ES-I3 (cell line): ENCODE data around the gene PIK3C2G.
"Not testable (repeated sequence)": the region's sequence is repeated elsewhere in the genome, so short reads cannot be mapped to it uniquely, and the experiment has no call there.

Experiments
- H3K36me3 ChIP-seq: 2 replicates; pipeline ENCODE4 v1.6.1; 2013; ENCODE audit warnings: mild to moderate bottlenecking, low read length, control low read depth, moderate library complexity; ENCODE audit not compliant: insufficient read depth
- H3K4me1 ChIP-seq: 2 replicates; pipeline ENCODE4 v1.6.1; 2013; ENCODE audit warnings: mild to moderate bottlenecking, control low read depth, low read length; ENCODE audit not compliant: insufficient read depth
- H3K9ac ChIP-seq: 2 replicates; pipeline ENCODE4 v1.6.1; 2013; ENCODE audit warnings: low read depth, mild to moderate bottlenecking, low read length, moderate library complexity
- H3K9me3 ChIP-seq: 2 replicates; pipeline ENCODE4 v1.6.1; 2013; ENCODE audit warnings: mild to moderate bottlenecking, low read length, moderate library complexity; ENCODE audit not compliant: control insufficient read depth, insufficient read depth

Gene PIK3C2G

GRCh38 chr12:18500736-18501135 lies 239.4 kb downstream of the PIK3C2G start:
- not testable (repeated sequence) for H3K4me1 ChIP-seq, H3K36me3 ChIP-seq, H3K9me3 ChIP-seq, H3K9ac ChIP-seq

- Histone ChIP-seq H3K4me1 (no peaks in the 10 kb centered on the region), H3K9ac (no peak overlapping the region), H3K36me3 (no peaks in the 10 kb centered on the region), H3K9me3 (no peaks in the 10 kb centered on the region)
Observed at GRCh38 chr12:18502422-18502968, 241.2 kb downstream of the PIK3C2G start.

- no peaks in the 10 kb centered on the region for H3K9me3 ChIP-seq
- no peaks in the 10 kb centered on the region for H3K4me1 ChIP-seq
- no peaks in the 10 kb centered on the region for H3K36me3 ChIP-seq
- H3K9ac ChIP-seq: no peak overlapping the region
Observed at GRCh38 chr12:18521461-18521860, 260.1 kb downstream of the PIK3C2G start.

GRCh38 chr12:18522806-18523205 lies 261.5 kb downstream of the PIK3C2G start:
- Histone ChIP-seq H3K9ac (no peak overlapping the region), H3K36me3 (no peaks in the 10 kb centered on the region), H3K4me1 (no peaks in the 10 kb centered on the region), H3K9me3 (no peaks in the 10 kb centered on the region)

GRCh38 chr12:18542497-18542896 lies 281.2 kb downstream of the PIK3C2G start:
- not testable (repeated sequence) for H3K36me3 ChIP-seq, H3K9me3 ChIP-seq, H3K9ac ChIP-seq, H3K4me1 ChIP-seq

- H3K9ac ChIP-seq: no peak overlapping the region
- H3K9me3 ChIP-seq: no peaks in the 10 kb centered on the region
- no peaks in the 10 kb centered on the region for H3K36me3 ChIP-seq
- H3K4me1 ChIP-seq: no peaks in the 10 kb centered on the region; the same call in 1 of the 2 replicates
Observed at GRCh38 chr12:18546399-18546798, 285.1 kb downstream of the PIK3C2G start.

GRCh38 chr12:18549598-18549997 lies 288.3 kb downstream of the PIK3C2G start:
- Histone ChIP-seq H3K36me3 (no peaks in the 10 kb centered on the region), H3K9ac (no peak overlapping the region)

GRCh38 chr12:18551106-18551505 lies 289.8 kb downstream of the PIK3C2G start:
- no peaks in the 10 kb centered on the region for H3K9me3 ChIP-seq
- H3K9ac ChIP-seq: no peak overlapping the region
- no peaks in the 10 kb centered on the region; the same call in 1 of the 2 replicates for H3K4me1 ChIP-seq
- no peaks in the 10 kb centered on the region for H3K36me3 ChIP-seq

More at GRCh38 chr12:18549598-18549997, 288.3 kb downstream of the PIK3C2G start:
- H3K4me1 ChIP-seq: no peaks in the 10 kb centered on the region; the same call in 1 of the 2 replicates
- no peaks in the 10 kb centered on the region for H3K9me3 ChIP-seq

GRCh38 chr12:18551701-18552100 lies 290.4 kb downstream of the PIK3C2G start:
- H3K4me1 ChIP-seq: no peaks in the 10 kb centered on the region; the same call in 1 of the 2 replicates
- H3K9ac ChIP-seq: no peak overlapping the region
- no peaks in the 10 kb centered on the region for H3K9me3 ChIP-seq
- no peaks in the 10 kb centered on the region for H3K36me3 ChIP-seq

- H3K9ac ChIP-seq: no peak overlapping the region
- no peaks in the 10 kb centered on the region; the same call in 1 of the 2 replicates for H3K4me1 ChIP-seq
- H3K36me3 ChIP-seq: no peaks in the 10 kb centered on the region
- no peaks in the 10 kb centered on the region for H3K9me3 ChIP-seq
Observed at GRCh38 chr12:18552829-18553228, 291.5 kb downstream of the PIK3C2G start.

GRCh38 chr12:18556161-18556560 lies 294.8 kb downstream of the PIK3C2G start:
- Histone ChIP-seq H3K4me1 (no peaks in the 10 kb centered on the region; the same call in 1 of the 2 replicates), H3K9me3 (no peaks in the 10 kb centered on the region), H3K9ac (no peak overlapping the region), H3K36me3 (no peaks in the 10 kb centered on the region)

- Histone ChIP-seq H3K36me3 (no peaks in the 10 kb centered on the region), H3K9ac (no peak overlapping the region), H3K9me3 (no peaks in the 10 kb centered on the region), H3K4me1 (no peaks in the 10 kb centered on the region)
Observed at GRCh38 chr12:18559242-18559641, 297.9 kb downstream of the PIK3C2G start.

GRCh38 chr12:18562531-18562930 lies 301.2 kb downstream of the PIK3C2G start:
- Histone ChIP-seq H3K9me3 (no peaks in the 10 kb centered on the region), H3K4me1 (no peaks in the 10 kb centered on the region), H3K36me3 (no peaks in the 10 kb centered on the region), H3K9ac (no peak overlapping the region)

GRCh38 chr12:18564306-18564705 lies 303.0 kb downstream of the PIK3C2G start:
- Histone ChIP-seq H3K36me3 (no peaks in the 10 kb centered on the region), H3K9me3 (no peaks in the 10 kb centered on the region), H3K4me1 (no peaks in the 10 kb centered on the region), H3K9ac (no peak overlapping the region)

- no peak overlapping the region for H3K9ac ChIP-seq
- H3K36me3 ChIP-seq: no peaks in the 10 kb centered on the region
- H3K9me3 ChIP-seq: no peaks in the 10 kb centered on the region
- H3K4me1 ChIP-seq: no peaks in the 10 kb centered on the region
Observed at GRCh38 chr12:18567787-18568186, 306.5 kb downstream of the PIK3C2G start.

- Histone ChIP-seq H3K4me1 (no peaks in the 10 kb centered on the region), H3K9ac (no peak overlapping the region), H3K9me3 (no peaks in the 10 kb centered on the region), H3K36me3 (no peaks in the 10 kb centered on the region)
Observed at GRCh38 chr12:18570543-18570942, 309.2 kb downstream of the PIK3C2G start.
